H1 (cell line): ENCODE measurements around the gene BBS9. TPM values are rescaled to one million over a fixed set of nuclear protein-coding genes. Genes with fewer than 3 reads are reported as not detected.

Experiments used
- CTCF ChIA-PET: fragments of 300-600 bp; sonication (Branson Sonifier 250); formaldehyde crosslinking; loops from one replicate; lab custom pipeline; 2021; ENCODE audit not compliant: partially characterized antibody; lab: Charles Lee
- POLR2A ChIA-PET: fragments of 300-600 bp; sonication (Branson Sonifier 250); formaldehyde crosslinking; loops from one replicate; lab custom pipeline; 2021; ENCODE audit warnings: inconsistent platforms; ENCODE audit not compliant: partially characterized antibody; lab: Charles Lee
- DNase-seq, 2 experiments: peaks; one replicate each; pipeline versions ENCODE4 v3.0.0 to v3.0.0-alpha.2; 2010 to 2022; ENCODE audit warnings: low spot score in 2 of 2, low read depth in 1 of 2, mixed read lengths in 1 of 2
- FAIRE-seq: peaks from 2 replicates; lab custom pipeline; 2011; peaks lifted over from hg19 to GRCh38; lab: Jason Lieb, UNC
- H2AFZ ChIP-seq: 2 replicates; pipeline ENCODE4 v1.8.1; 2012; ENCODE audit warnings: low read length, inconsistent platforms
- H2AK5ac ChIP-seq: 2 replicates; pipeline ENCODE4 v1.6.1; 2013; ENCODE audit warnings: low read depth, low read length
- H2BK120ac ChIP-seq: replicated peaks from 2 replicates; pipeline ENCODE3; 2013; ENCODE audit warnings: low read depth, low read length, inconsistent platforms
- H2BK12ac ChIP-seq: 2 replicates; pipeline ENCODE4 v1.6.1; 2013; ENCODE audit warnings: low read depth, low read length
- H2BK15ac ChIP-seq: 2 replicates; pipeline ENCODE4 v1.6.1; 2013; ENCODE audit warnings: low read length
- H2BK20ac ChIP-seq: 2 replicates; pipeline ENCODE4 v1.6.1; 2013; ENCODE audit warnings: low read length
- H2BK5ac ChIP-seq: 2 replicates; pipeline ENCODE4 v1.6.1; 2013; ENCODE audit warnings: low read depth, low read length
- H3K14ac ChIP-seq: 2 replicates; pipeline ENCODE4 v1.6.1; 2013; ENCODE audit warnings: inconsistent platforms; ENCODE audit not compliant: insufficient read length
- H3K18ac ChIP-seq: 2 replicates; pipeline ENCODE4 v1.6.1; 2013; ENCODE audit warnings: low read length; ENCODE audit errors: extremely low read depth
- H3K23ac ChIP-seq: 2 replicates; pipeline ENCODE4 v1.6.1; 2013; ENCODE audit warnings: inconsistent platforms; ENCODE audit not compliant: insufficient read length
- H3K23me2 ChIP-seq: 2 replicates; pipeline ENCODE4 v1.6.1; 2013; ENCODE audit warnings: low read depth, low read length
- H3K27ac ChIP-seq: 2 replicates; pipeline ENCODE4 v1.6.1; 2011; ENCODE audit warnings: low read depth, low read length, inconsistent platforms
- H3K27me3 ChIP-seq, 4 experiments: replicated peaks in 1 of 4; 1 replicate in 1 of 4; 2 replicates in 3 of 4; pipeline versions ENCODE4 v1.6.1 to v1.8.1; 2011 to 2013; ENCODE audit warnings: low read length in 3 of 4, mild to moderate bottlenecking in 3 of 4, inconsistent platforms in 2 of 4, mixed read lengths in 2 of 4, moderate library complexity in 1 of 4; ENCODE audit not compliant: control insufficient read depth in 3 of 4, insufficient read depth in 3 of 4; ENCODE audit errors: extremely low read depth in 1 of 4
- H3K36me3 ChIP-seq, 4 experiments: 2 replicates each; pipeline versions ENCODE4 v1.6.1 to v1.8.1; 2011 to 2013; ENCODE audit warnings: mild to moderate bottlenecking in 4 of 4, low read length in 3 of 4, moderate library complexity in 2 of 4, control low read depth in 1 of 4, inconsistent platforms in 1 of 4; ENCODE audit not compliant: insufficient read depth in 4 of 4, control insufficient read depth in 2 of 4
- H3K4ac ChIP-seq: replicated peaks from 2 replicates; pipeline ENCODE3; 2013; ENCODE audit warnings: low read length, low read depth, mixed read lengths, inconsistent platforms; ENCODE audit not compliant: insufficient read length
- H3K4me1 ChIP-seq, 4 experiments: replicated peaks in 1 of 4; 1 replicate in 1 of 4; 2 replicates in 3 of 4; pipeline versions ENCODE4 v1.6.1 to v1.8.1; 2011 to 2013; ENCODE audit warnings: low read length in 3 of 4, inconsistent platforms in 2 of 4, mixed read lengths in 1 of 4; ENCODE audit not compliant: insufficient read depth in 4 of 4, control insufficient read depth in 3 of 4
- H3K4me2 ChIP-seq, 2 experiments: 2 replicates each; pipeline versions ENCODE4 v1.6.1 to v1.8.1; 2011 to 2013; ENCODE audit warnings: low read depth in 2 of 2, low read length in 2 of 2, control low read depth in 1 of 2, inconsistent platforms in 1 of 2, mild to moderate bottlenecking in 1 of 2; ENCODE audit not compliant: insufficient read depth in 1 of 2
- H3K4me3 ChIP-seq, 4 experiments: fragments of 200-600, 300-600 bp in 1 of 4; sonication (generic), shearing (Covaris generic), sonication (Bioruptor Twin) in 1 of 4; 2 replicates each; pipeline versions ENCODE4 v1.5.1 to v1.8.1; 2011 to 2016; ENCODE audit warnings: low read length in 4 of 4, low read depth in 3 of 4, control low read depth in 2 of 4, inconsistent platforms in 2 of 4, mild to moderate bottlenecking in 2 of 4, mixed read lengths in 1 of 4, moderate library complexity in 1 of 4; ENCODE audit not compliant: insufficient read depth in 2 of 4; ENCODE audit errors: extremely low read depth in 1 of 4
- H3K56ac ChIP-seq: replicated peaks from 2 replicates; pipeline ENCODE3; 2013; ENCODE audit warnings: low read depth, mild to moderate bottlenecking, mixed read lengths, low read length, inconsistent platforms; ENCODE audit not compliant: insufficient read length
- H3K79me1 ChIP-seq: 2 replicates; pipeline ENCODE4 v1.6.1; 2013; ENCODE audit warnings: low read depth, low read length, control low read depth
- H3K79me2 ChIP-seq, 2 experiments: 2 replicates each; pipeline versions ENCODE4 v1.6.1 to v1.8.1; 2012 to 2013; ENCODE audit warnings: low read length in 2 of 2, mild to moderate bottlenecking in 2 of 2, inconsistent platforms in 1 of 2; ENCODE audit not compliant: insufficient read depth in 2 of 2, control insufficient read depth in 1 of 2
- H3K9ac ChIP-seq, 4 experiments: replicated peaks in 1 of 4; 1 replicate in 1 of 4; 2 replicates in 3 of 4; pipeline versions ENCODE4 v1.6.1 to v1.8.1; 2011 to 2013; ENCODE audit warnings: low read depth in 3 of 4, low read length in 3 of 4, control low read depth in 2 of 4, mild to moderate bottlenecking in 2 of 4, moderate library complexity in 2 of 4, inconsistent platforms in 1 of 4; ENCODE audit errors: extremely low read depth in 1 of 4
- H3K9me3 ChIP-seq, 2 experiments: 2 replicates each; pipeline versions ENCODE4 v1.6.1 to v1.8.1; 2012 to 2013; ENCODE audit warnings: mild to moderate bottlenecking in 2 of 2, moderate library complexity in 2 of 2, control low read depth in 1 of 2, inconsistent platforms in 1 of 2, low read depth in 1 of 2, low read length in 1 of 2, mixed read lengths in 1 of 2; ENCODE audit not compliant: insufficient read depth in 2 of 2
- H4K20me1 ChIP-seq, 2 experiments: replicated peaks in 1 of 2; 2 replicates each; pipeline versions ENCODE3 to v1.8.1; 2011 to 2013; ENCODE audit warnings: inconsistent platforms in 2 of 2, low read length in 2 of 2, mild to moderate bottlenecking in 1 of 2; ENCODE audit not compliant: insufficient read depth in 2 of 2, control insufficient read depth in 1 of 2
- H4K5ac ChIP-seq: 2 replicates; pipeline ENCODE4 v1.6.1; 2013; ENCODE audit warnings: low read length, low read depth, mixed read lengths, inconsistent platforms; ENCODE audit not compliant: insufficient read length
- H4K8ac ChIP-seq: 2 replicates; pipeline ENCODE4 v1.8.0; 2013; ENCODE audit warnings: mild to moderate bottlenecking, moderate library complexity, low read length, inconsistent platforms; ENCODE audit not compliant: insufficient read depth; ENCODE audit errors: extremely low read depth
- H4K91ac ChIP-seq: replicated peaks from 2 replicates; pipeline ENCODE3; 2013; ENCODE audit warnings: low read length, mixed read lengths, inconsistent platforms; ENCODE audit not compliant: insufficient read length
- CHD2 ChIP-seq: IDR thresholded peaks from 2 replicates; pipeline ENCODE4 v1.6.1; 2012; ENCODE audit warnings: low read length, improper control_type of control experiment
- EGR1 ChIP-seq: IDR thresholded peaks from 2 replicates; pipeline ENCODE4 v1.6.1; 2011; ENCODE audit warnings: low read depth, low read length, borderline replicate concordance
- EP300 ChIP-seq, 2 experiments: IDR thresholded peaks; 1 replicate in 1 of 2; 2 replicates in 1 of 2; pipeline ENCODE4 v1.6.1; 2011 to 2012; ENCODE audit warnings: low read depth in 2 of 2, low read length in 2 of 2, mild to moderate bottlenecking in 2 of 2, borderline replicate concordance in 1 of 2, inconsistent platforms in 1 of 2, moderate library complexity in 1 of 2
- GABPA ChIP-seq: IDR thresholded peaks from 2 replicates; pipeline ENCODE4 v1.6.1; 2011; ENCODE audit warnings: mild to moderate bottlenecking, low read length, moderate library complexity, borderline replicate concordance; ENCODE audit not compliant: insufficient read depth
- HDAC6 ChIP-seq: IDR thresholded peaks from one replicate; pipeline ENCODE4 v1.7.1; 2012; ENCODE audit warnings: low read depth, mild to moderate bottlenecking, inconsistent platforms, low read length, moderate library complexity
- JUND ChIP-seq: IDR thresholded peaks from 2 replicates; pipeline ENCODE4 v1.6.1; 2011; ENCODE audit warnings: mild to moderate bottlenecking, improper control_type of control experiment, low read length
- KDM5A ChIP-seq: fragments of 200-600 bp; IDR thresholded peaks from 2 replicates; pipeline ENCODE4 v1.7.1; 2012; ENCODE audit warnings: mild to moderate bottlenecking, low read length, inconsistent platforms, mixed read lengths
- RBBP5 ChIP-seq: IDR thresholded peaks from 2 replicates; pipeline ENCODE4 v1.7.1; 2012; ENCODE audit warnings: low read depth, mild to moderate bottlenecking, inconsistent platforms, low read length, moderate library complexity, borderline replicate concordance
- SP1 ChIP-seq: IDR thresholded peaks from 2 replicates; pipeline ENCODE4 v1.6.1; 2011; ENCODE audit warnings: low read depth, low read length
- SUZ12 ChIP-seq: fragments of 200-600 bp; sonication (generic); IDR thresholded peaks from 2 replicates; pipeline ENCODE4 v1.6.1; 2012; ENCODE audit warnings: mild to moderate bottlenecking, inconsistent platforms, low read length, moderate library complexity, mixed read lengths
- TBP ChIP-seq: IDR thresholded peaks from 2 replicates; pipeline ENCODE4 v1.6.1; 2011; ENCODE audit warnings: low read depth, low read length, improper control_type of control experiment
- YY1 ChIP-seq: IDR thresholded peaks from 2 replicates; pipeline ENCODE4 v1.6.1; 2011; ENCODE audit warnings: low read depth, mild to moderate bottlenecking, low read length
- WGBS, 2 experiments: shearing (Covaris generic) in 1 of 2; methylation state at CpG; one replicate each; pipeline versions ENCODE4 v1.1.6 to v1.1.7; 2013 to 2015; ENCODE audit warnings: low lambda C conversion rate in 2 of 2, mixed read lengths in 2 of 2, inconsistent platforms in 1 of 2, low coverage in 1 of 2, missing lambda C conversion rate in 1 of 2; ENCODE audit not compliant: insufficient replicate concordance in 2 of 2, insufficient coverage in 1 of 2, insufficient read length in 1 of 2; ENCODE audit errors: extremely low coverage in 1 of 2, missing lambda C conversion rate in 1 of 2; 5-methylcytosine and 5-hydroxymethylcytosine counted together
- polyA plus RNA-seq, 7 experiments: library from polyadenylated mRNA; depleted of rRNA in 3 of 7; stranded (reverse) in 5 of 7; unstranded in 2 of 7; fragments of >200 nt in 5 of 7; fragments of 200-250 nt in 2 of 7; gene quantifications; 1 replicate in 5 of 7; 2 replicates in 1 of 7; 4 replicates in 1 of 7; pipeline versions ENCODE4 v1.2.1 to v1.2.3, GENCODE V29; 2011 to 2013; ENCODE audit warnings: missing spikeins in 2 of 7, mixed read lengths in 2 of 7
- total RNA-seq: library from RNA; stranded (reverse); fragmentation: NEBNext Ultra II Directional; extraction: Animal tissue kit (Norgen Biotek cat#: 25700); gene quantifications from 2 replicates; pipeline ENCODE4 v1.2.1, GENCODE V29; 2021
- TF ChIP-seq, protein P1 (sequence below): IDR thresholded peaks from 2 replicates; pipeline ENCODE4 v1.6.1; 2011; ENCODE audit warnings: low read depth, mild to moderate bottlenecking, low read length; ENCODE audit not compliant: insufficient read depth

BBS9 gene
- total and polyA plus RNA-seq, 2 of the 8 experiments (the other 6 are each of a cell fraction or from before 2014, with no cell fraction given) = 22.3 to 37.0 TPM

DNA sequence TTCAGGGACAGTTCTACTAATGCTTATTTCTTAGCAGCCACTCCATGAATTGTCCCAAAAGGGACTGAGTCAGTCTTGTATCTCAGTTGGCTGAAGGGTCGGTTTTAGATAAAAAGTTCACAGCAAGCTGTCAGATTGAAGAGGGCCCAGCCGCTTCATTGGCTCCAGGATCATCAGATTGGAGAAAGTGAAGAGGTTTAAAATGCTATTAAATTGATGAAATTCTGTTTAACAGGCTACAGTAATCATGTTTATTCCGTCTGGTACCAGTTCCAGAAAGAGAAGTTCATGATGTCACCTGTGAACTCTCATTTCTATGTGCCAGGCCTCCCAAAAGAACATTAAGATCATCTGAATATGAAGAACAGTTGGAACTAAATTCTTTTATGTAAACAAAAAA is 481.6 kb downstream of the BBS9 start:
- Histone ChIP-seq H2BK5ac (no peak overlapping the region), H3K27me3 (no peaks in the 10 kb centered on the region), H3K36me3 (no peaks in the 10 kb centered on the region), H3K79me1 (no peaks in the 10 kb centered on the region), H3K23ac (no peak overlapping the region), H3K9ac (no peak overlapping the region), H2BK20ac (no peak overlapping the region), H2BK120ac (no peak overlapping the region), H2AFZ (no peak overlapping the region), H3K56ac (no peak overlapping the region), H4K20me1 (no peaks in the 10 kb centered on the region), H4K91ac (no peak overlapping the region), H3K4me2 (no peak overlapping the region), H2AK5ac (no peak overlapping the region), H3K27ac (no peak overlapping the region), H3K4ac (no peak overlapping the region), H3K4me3 (no peak overlapping the region), H3K79me2 (no peaks in the 10 kb centered on the region), H4K8ac (no peak overlapping the region), H3K4me1 (no peaks in the 10 kb centered on the region), H2BK12ac (no peak overlapping the region), H4K5ac (no peak overlapping the region), H3K23me2 (no peaks in the 10 kb centered on the region), H3K14ac (no peak overlapping the region), H3K18ac (no peak overlapping the region), H3K9me3 (no peaks in the 10 kb centered on the region), H2BK15ac (no peak overlapping the region)
- 91% methylated on average over 3 of the region's 3 CpGs; no CpG with 5 or more reads in 1 of the 2 experiments for WGBS, 2 experiments
- POLR2A ChIA-PET = no interaction called here
- TF ChIP-seq EP300 (IDR thresholded peaks at IDR 0.05; ENCODE audit: borderline replicate concordance in 1 of 2, low read depth in 2 of 2, low read length in 2 of 2) (no peak), CHD2 (no peak), KDM5A (no peak), GABPA (no peak), SP1 (no peak), JUND (no peak), YY1 (no peak), EGR1 (no peak), HDAC6 (no peak), RBBP5 (no peak), SUZ12 (no peak), TBP (no peak)
- TF ChIP-seq, protein P1, sequence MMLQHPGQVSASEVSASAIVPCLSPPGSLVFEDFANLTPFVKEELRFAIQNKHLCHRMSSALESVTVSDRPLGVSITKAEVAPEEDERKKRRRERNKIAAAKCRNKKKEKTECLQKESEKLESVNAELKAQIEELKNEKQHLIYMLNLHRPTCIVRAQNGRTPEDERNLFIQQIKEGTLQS = no peak
- no peak for FAIRE-seq
- CTCF ChIA-PET = no interaction called here
- DNase-seq = no peak
